RWPE1 (cell line): Measurements from ENCODE around the gene ILDR1.

Experiments
- CTCF ChIA-PET: fragments of 350-600 bp; sonication (Branson Sonifier 250); formaldehyde crosslinking; extraction: SDS; loops from one replicate; lab custom pipeline; 2021; lab: Yijun Ruan, JAX
- POLR2A ChIA-PET: fragments of 400-600 bp; formaldehyde crosslinking; extraction: SDS; loops from one replicate; lab custom pipeline; 2020; ENCODE audit warnings: antibody characterized with exemption; ENCODE audit not compliant: low non-redundant PET; lab: Yijun Ruan, JAX
- DNase-seq: peaks from one replicate; pipeline ENCODE4 v3.0.0; 2012; ENCODE audit warnings: low spot score
- H3K27ac ChIP-seq: fragments of 450-650 bp; 2 replicates; pipeline ENCODE4 v1.5.1; 2017
- TF ChIP-seq, protein P1 (sequence below): fragments of 450-650 bp; conservative IDR thresholded peaks from 2 replicates; pipeline ENCODE4 v1.5.1; 2017; ENCODE audit warnings: low read depth, mild to moderate bottlenecking

The ILDR1 gene

DNA sequence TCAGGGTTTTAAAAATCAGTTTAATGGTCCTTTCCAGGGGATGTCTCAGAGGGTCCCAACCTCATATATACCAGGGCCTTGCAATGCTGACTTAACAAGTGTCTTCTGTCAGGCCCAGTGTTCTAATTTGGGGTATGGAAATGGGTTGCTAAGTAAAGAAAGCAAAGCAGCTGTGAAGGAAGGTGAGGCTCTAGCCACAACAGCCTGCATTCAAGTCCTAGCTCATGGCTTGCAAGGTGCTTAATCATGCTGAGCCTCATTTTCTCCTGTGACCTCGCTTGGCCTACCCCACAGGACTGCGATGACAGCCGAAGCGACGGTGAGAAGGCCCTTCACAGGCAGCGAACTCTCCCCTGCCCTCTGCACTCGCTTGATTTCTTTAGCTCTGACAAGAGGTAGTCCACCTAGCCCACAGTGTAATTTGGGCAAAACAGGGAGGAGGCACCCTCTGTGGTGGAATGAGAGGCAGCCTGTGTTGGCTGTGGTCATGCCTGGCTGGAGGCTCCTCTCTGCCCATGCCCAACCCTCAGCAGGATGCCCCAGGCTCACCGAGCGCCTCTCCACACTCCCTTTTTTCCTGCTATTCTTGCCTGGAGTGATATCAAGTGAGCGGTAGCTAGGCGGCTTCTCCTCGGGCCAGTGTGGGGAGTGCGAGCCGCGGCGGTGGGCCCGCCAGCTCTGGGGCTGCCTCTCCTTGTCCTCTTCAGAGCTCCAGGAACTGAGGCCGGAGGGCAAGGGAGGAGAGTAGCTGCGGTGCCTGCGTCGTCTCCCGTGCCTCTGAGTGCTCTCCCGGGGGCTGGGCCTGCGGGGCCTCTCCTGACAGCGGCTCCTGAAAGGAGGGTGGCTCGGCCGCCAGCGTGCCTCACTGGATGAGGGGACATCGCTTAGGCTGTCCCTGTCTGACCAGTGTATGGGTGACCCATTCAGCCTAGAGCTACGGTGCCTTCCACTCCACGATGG lies 29.2 kb downstream of the ILDR1 start:
- no peak for DNase-seq
- CTCF ChIA-PET: interaction anchor here (0.7 kb wide), 1 partner anchor 19 kb away, joined by 3 read pairs; no protein-coding TSS in a partner anchor
- H3K27ac ChIP-seq: no peak overlapping the region
- TF ChIP-seq, protein P1, sequence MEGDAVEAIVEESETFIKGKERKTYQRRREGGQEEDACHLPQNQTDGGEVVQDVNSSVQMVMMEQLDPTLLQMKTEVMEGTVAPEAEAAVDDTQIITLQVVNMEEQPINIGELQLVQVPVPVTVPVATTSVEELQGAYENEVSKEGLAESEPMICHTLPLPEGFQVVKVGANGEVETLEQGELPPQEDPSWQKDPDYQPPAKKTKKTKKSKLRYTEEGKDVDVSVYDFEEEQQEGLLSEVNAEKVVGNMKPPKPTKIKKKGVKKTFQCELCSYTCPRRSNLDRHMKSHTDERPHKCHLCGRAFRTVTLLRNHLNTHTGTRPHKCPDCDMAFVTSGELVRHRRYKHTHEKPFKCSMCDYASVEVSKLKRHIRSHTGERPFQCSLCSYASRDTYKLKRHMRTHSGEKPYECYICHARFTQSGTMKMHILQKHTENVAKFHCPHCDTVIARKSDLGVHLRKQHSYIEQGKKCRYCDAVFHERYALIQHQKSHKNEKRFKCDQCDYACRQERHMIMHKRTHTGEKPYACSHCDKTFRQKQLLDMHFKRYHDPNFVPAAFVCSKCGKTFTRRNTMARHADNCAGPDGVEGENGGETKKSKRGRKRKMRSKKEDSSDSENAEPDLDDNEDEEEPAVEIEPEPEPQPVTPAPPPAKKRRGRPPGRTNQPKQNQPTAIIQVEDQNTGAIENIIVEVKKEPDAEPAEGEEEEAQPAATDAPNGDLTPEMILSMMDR: no peak
- POLR2A ChIA-PET: no interaction called here

DNA sequence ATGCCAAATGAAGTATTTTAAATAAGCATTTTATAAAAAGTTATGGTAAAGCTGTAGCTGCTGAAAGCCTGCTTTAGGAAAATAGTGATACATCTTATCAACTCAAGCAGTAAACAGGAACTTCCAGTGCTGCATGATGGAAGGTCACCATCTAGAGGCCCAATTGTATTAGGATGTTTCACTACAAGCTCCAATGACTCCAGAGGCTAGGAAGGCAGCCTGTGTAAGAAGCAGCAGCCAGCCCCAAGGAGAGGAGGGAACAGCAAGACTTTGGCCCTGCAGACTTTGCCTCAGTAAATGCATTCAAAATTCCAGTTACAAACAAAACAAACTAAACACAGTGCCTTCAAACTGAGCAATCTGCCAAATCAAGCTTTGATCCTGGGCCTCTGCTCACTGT lies 32.1 kb downstream of the ILDR1 start:
- CTCF ChIA-PET: interaction anchor here (0.6 to 1.4 kb wide), 3 partner anchors 37 to 161 kb away, joined by 3 to 6 read pairs (median 6); no protein-coding TSS in a partner anchor
- H3K27ac ChIP-seq: no peak overlapping the region
- POLR2A ChIA-PET: no interaction called here
- DNase-seq: no peak
- TF ChIP-seq, protein P1: no peak

DNA sequence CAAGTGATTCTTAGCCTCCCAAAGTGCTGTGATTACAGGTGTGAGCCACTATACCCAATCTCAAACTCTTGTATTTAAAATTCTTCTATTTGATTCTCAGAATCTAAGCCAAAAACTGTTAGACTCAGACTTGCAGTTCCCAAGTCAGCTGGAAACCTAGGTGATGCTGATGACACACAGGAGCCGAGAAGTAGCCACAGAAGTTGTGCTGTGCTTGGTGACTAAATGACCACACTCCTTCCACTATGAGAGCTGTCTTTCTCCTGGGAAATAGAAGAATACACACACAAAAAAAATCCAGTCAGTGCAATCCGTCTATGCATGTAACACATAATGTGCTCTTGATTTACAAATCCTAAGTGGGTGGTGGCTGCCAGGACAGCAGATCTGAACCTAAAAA lies 33.9 kb downstream of the ILDR1 start:
- POLR2A ChIA-PET: no interaction called here
- CTCF ChIA-PET: no interaction called here
- no peak overlapping the region for H3K27ac ChIP-seq
- TF ChIP-seq, protein P1: no peak
- DNase-seq: no peak

DNA sequence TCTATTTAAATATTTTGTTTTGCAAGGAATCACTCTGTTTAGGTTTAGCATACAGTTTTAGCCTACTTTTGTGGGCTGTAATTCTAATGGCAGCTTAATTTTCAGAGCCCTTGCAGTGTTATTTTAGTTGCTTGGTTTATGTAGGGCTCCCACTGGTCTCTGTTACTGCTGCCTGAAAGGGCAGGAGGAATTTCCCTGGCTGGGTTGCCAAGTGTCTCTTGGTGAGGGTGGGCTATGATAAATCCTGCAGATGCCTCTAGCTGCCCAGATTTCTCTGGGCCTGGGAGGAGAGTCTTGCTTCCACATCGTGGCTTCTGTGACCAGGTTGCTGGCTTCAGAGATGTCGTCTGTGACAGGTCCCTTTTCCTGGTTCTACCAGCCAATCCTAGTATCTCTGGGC lies 36.2 kb downstream of the ILDR1 start:
- no peak overlapping the region for H3K27ac ChIP-seq
- POLR2A ChIA-PET: no interaction called here
- CTCF ChIA-PET: interaction anchor here (0.6 kb wide), 1 partner anchor 21 kb away, joined by 3 read pairs; no protein-coding TSS in a partner anchor
- TF ChIP-seq, protein P1: no peak
- no peak for DNase-seq

DNA sequence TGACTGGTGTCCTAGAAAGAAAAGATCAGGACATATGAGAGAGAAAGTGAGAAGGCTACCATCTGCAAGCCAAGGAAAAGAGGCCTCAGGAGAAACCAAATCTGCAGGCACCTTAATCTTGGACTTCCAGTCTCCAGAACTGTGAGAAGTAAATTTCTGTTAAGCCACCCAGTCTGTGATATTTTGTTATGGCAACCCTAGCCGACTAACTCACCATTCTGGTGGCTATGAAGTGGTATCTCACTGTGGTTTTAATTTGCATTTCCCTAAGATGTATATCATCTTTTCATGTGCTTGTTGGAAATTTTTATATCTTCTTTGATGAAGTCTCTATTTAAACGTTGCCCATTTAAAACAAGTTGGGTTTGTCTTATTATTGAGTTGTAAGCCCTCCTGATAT lies 40.6 kb downstream of the ILDR1 start:
- POLR2A ChIA-PET: no interaction called here
- TF ChIP-seq, protein P1: no peak
- no peak overlapping the region for H3K27ac ChIP-seq
- DNase-seq: no peak
- CTCF ChIA-PET: no interaction called here

DNA sequence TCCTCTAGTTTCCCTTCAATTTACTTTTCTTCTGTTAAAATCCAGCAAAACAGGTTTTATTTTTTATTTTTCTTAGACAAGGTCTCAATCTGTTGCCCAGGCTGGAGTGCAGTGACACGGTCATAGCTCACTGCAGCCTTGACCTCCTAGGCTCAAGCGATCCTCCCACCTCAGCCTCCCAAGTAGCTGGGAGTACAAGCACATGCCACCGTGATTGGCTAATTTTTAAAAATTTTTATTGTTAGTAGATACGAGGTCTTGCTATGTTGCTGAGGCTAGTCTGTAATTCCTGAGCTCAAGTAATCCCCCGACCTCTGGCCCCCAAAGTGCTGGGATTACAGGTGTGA lies 41.6 kb downstream of the ILDR1 start:
- H3K27ac ChIP-seq: no peak overlapping the region
- no peak for DNase-seq
- TF ChIP-seq, protein P1: no peak
- CTCF ChIA-PET: no interaction called here
- POLR2A ChIA-PET: no interaction called here
